DND-41 (cell line): ENCODE measurements around the gene SHB.

ENCODE experiments used
- ATAC-seq: fragments of 200-7000 bp; cut with Tn5 transposase; 3 replicates; pipeline ENCODE4 v1.9.1; 2021; ENCODE audit warnings: low read depth; ENCODE audit not compliant: insufficient read depth
- DNase-seq: peaks from one replicate; pipeline ENCODE4 v3.0.0-alpha.2; 2020
- H2AFZ ChIP-seq: 2 replicates; pipeline ENCODE4 v1.6.0; 2012; ENCODE audit warnings: low read depth, low read length
- H3K27ac ChIP-seq: 2 replicates; pipeline ENCODE4 v1.5.1; 2012; ENCODE audit warnings: low read length, inconsistent platforms
- H3K27me3 ChIP-seq: fragments of 200-600 bp; sonication (generic); 2 replicates; pipeline ENCODE4 v1.6.0; 2012; ENCODE audit warnings: low read length, mild to moderate bottlenecking, inconsistent platforms; ENCODE audit not compliant: insufficient read depth, poor library complexity
- H3K36me3 ChIP-seq: 2 replicates; pipeline ENCODE4 v1.5.1; 2012; ENCODE audit warnings: low read length, inconsistent platforms; ENCODE audit not compliant: insufficient read depth
- H3K4me1 ChIP-seq: 2 replicates; pipeline ENCODE4 v1.5.1; 2012; ENCODE audit warnings: mild to moderate bottlenecking, low read length; ENCODE audit not compliant: insufficient read depth
- H3K4me2 ChIP-seq: 2 replicates; pipeline ENCODE4 v1.6.0; 2012; ENCODE audit warnings: mild to moderate bottlenecking, moderate library complexity, low read length, inconsistent platforms; ENCODE audit not compliant: insufficient read depth
- H3K4me3 ChIP-seq, 2 experiments: fragments of 200-600 bp in 1 of 2; shearing (Covaris generic) in 1 of 2; 2 replicates each; pipeline ENCODE4 v1.5.1; 2012 to 2016; ENCODE audit warnings: inconsistent platforms in 2 of 2, low read length in 2 of 2, mild to moderate bottlenecking in 2 of 2, low read depth in 1 of 2, moderate library complexity in 1 of 2
- H3K79me2 ChIP-seq: 2 replicates; pipeline ENCODE4 v1.6.0; 2012; ENCODE audit warnings: low read length, inconsistent platforms; ENCODE audit not compliant: insufficient read depth
- H3K9ac ChIP-seq: 2 replicates; pipeline ENCODE4 v1.6.0; 2012; ENCODE audit warnings: low read depth, mild to moderate bottlenecking, inconsistent platforms, low read length, moderate library complexity
- H3K9me3 ChIP-seq: 2 replicates; pipeline ENCODE4 v1.5.1; 2012; ENCODE audit warnings: low read length, moderate library complexity, mild to moderate bottlenecking, inconsistent platforms; ENCODE audit not compliant: insufficient read depth, severe bottlenecking
- H4K20me1 ChIP-seq: 2 replicates; pipeline ENCODE4 v1.6.0; 2012; ENCODE audit warnings: low read length; ENCODE audit not compliant: insufficient read depth
- CTCF ChIP-seq: IDR thresholded peaks from 2 replicates; pipeline ENCODE4 v1.5.1; 2012; ENCODE audit warnings: borderline replicate concordance, low read length, moderate library complexity, mild to moderate bottlenecking; ENCODE audit not compliant: poor library complexity, severe bottlenecking; ENCODE audit errors: extremely low read depth
- EZH2 ChIP-seq: IDR thresholded peaks from 3 replicates; pipeline ENCODE4 v1.6.1; 2012; ENCODE audit warnings: borderline replicate concordance, low read depth, mild to moderate bottlenecking, moderate library complexity, low read length, inconsistent platforms; ENCODE audit not compliant: severe bottlenecking

SHB gene

GRCh38 chr9:38033941-38034340 is 35.1 kb downstream of the SHB start:
- no peak for TF ChIP-seq CTCF
- no peak for TF ChIP-seq EZH2

GRCh38 chr9:38032266-38033110 is 36.5 kb downstream of the SHB start:
- no peak overlapping the region for H3K4me2 ChIP-seq
- DNase-seq (no peak), ATAC-seq (no peak)
- H3K9ac ChIP-seq = no peak overlapping the region
- TF ChIP-seq CTCF = no peak
- no peak for TF ChIP-seq EZH2
- no peaks in the 10 kb centered on the region for H3K4me1 ChIP-seq
- H3K27me3 ChIP-seq = no peaks in the 10 kb centered on the region
- H3K36me3 ChIP-seq = no peaks in the 10 kb centered on the region
- H3K79me2 ChIP-seq = no peaks in the 10 kb centered on the region
- no peak overlapping the region for H3K27ac ChIP-seq
- H3K4me3 ChIP-seq = no peak overlapping the region
- no peak overlapping the region for H2AFZ ChIP-seq
- H4K20me1 ChIP-seq = no peaks in the 10 kb centered on the region
- no peaks in the 10 kb centered on the region for H3K9me3 ChIP-seq

More at GRCh38 chr9:38033941-38034340, 35.1 kb downstream of the SHB start:
- H3K36me3 ChIP-seq = no peaks in the 10 kb centered on the region
- H3K4me2 ChIP-seq = no peak overlapping the region
- H4K20me1 ChIP-seq = peaks cover 4% of the 10 kb centered on the region
- H2AFZ ChIP-seq = no peak overlapping the region
- ATAC-seq = no peak
- no peaks in the 10 kb centered on the region for H3K9me3 ChIP-seq
- no peak for DNase-seq
- H3K27me3 ChIP-seq = no peaks in the 10 kb centered on the region
- no peak overlapping the region for H3K27ac ChIP-seq
- H3K9ac ChIP-seq = no peak overlapping the region
- no peaks in the 10 kb centered on the region for H3K4me1 ChIP-seq
- no peak overlapping the region for H3K4me3 ChIP-seq
- H3K79me2 ChIP-seq = no peaks in the 10 kb centered on the region

GRCh38 chr9:38031594-38031993 is 37.4 kb downstream of the SHB start:
- Histone ChIP-seq H3K27ac (no peak overlapping the region), H4K20me1 (no peaks in the 10 kb centered on the region), H3K9me3 (no peaks in the 10 kb centered on the region), H3K4me3 (no peak overlapping the region), H3K9ac (no peak overlapping the region), H3K79me2 (no peaks in the 10 kb centered on the region), H2AFZ (no peak overlapping the region), H3K36me3 (no peaks in the 10 kb centered on the region), H3K27me3 (no peaks in the 10 kb centered on the region), H3K4me1 (no peaks in the 10 kb centered on the region), H3K4me2 (no peak overlapping the region)
- TF ChIP-seq CTCF (no peak), EZH2 (no peak)
- ATAC-seq (no peak), DNase-seq (no peak)
